Measurements from ENCODE around the gene TM4SF5.

Gene TM4SF5

GRCh38 chr17:4768298-4768697 is 3.4 kb upstream of the TM4SF5 start:
- no peaks in the 10 kb centered on the region for H3K36me3 Mint-ChIP-seq
- H3K27ac Mint-ChIP-seq: no peak overlapping the region
- H3K4me1 Mint-ChIP-seq: peaks cover 16% of the 10 kb centered on the region
- CTCF ChIA-PET: interaction anchor here (0.5 to 0.6 kb wide), 2 partner anchors 56 to 695 kb away, joined by 3 read pairs; no protein-coding TSS in a partner anchor
- DNase-seq: no peak
- H3K27me3 Mint-ChIP-seq: peaks cover 39% of the 10 kb centered on the region
- H3K9me3 Mint-ChIP-seq: no peaks in the 10 kb centered on the region
- no peak overlapping the region for H3K4me3 Mint-ChIP-seq

GRCh38 chr17:4769628-4770027 is 2.1 kb upstream of the TM4SF5 start:
- CTCF ChIA-PET: no interaction called here
- H3K27ac Mint-ChIP-seq: no peak overlapping the region
- H3K4me3 Mint-ChIP-seq: no peak overlapping the region
- H3K27me3 Mint-ChIP-seq: peaks cover 45% of the 10 kb centered on the region
- DNase-seq: no peak
- H3K36me3 Mint-ChIP-seq: no peaks in the 10 kb centered on the region
- peaks cover 16% of the 10 kb centered on the region for H3K4me1 Mint-ChIP-seq
- H3K9me3 Mint-ChIP-seq: no peaks in the 10 kb centered on the region

GRCh38 chr17:4772235-4772613 is 538 bp downstream of the TM4SF5 start:
- peaks cover 45% of the 10 kb centered on the region for H3K27me3 Mint-ChIP-seq
- H3K9me3 Mint-ChIP-seq: no peaks in the 10 kb centered on the region
- no peak for DNase-seq
- H3K4me1 Mint-ChIP-seq: peaks cover 16% of the 10 kb centered on the region
- CTCF ChIA-PET: no interaction called here
- no peaks in the 10 kb centered on the region for H3K36me3 Mint-ChIP-seq
- H3K4me3 Mint-ChIP-seq: no peak overlapping the region
- H3K27ac Mint-ChIP-seq: no peak overlapping the region

GRCh38 chr17:4777969-4778760 is 6.5 kb downstream of the TM4SF5 start:
- peaks cover 59% of the 10 kb centered on the region for H3K27me3 Mint-ChIP-seq
- no peak overlapping the region for H3K27ac Mint-ChIP-seq
- DNase-seq: no peak
- H3K36me3 Mint-ChIP-seq: no peaks in the 10 kb centered on the region
- H3K9me3 Mint-ChIP-seq: no peaks in the 10 kb centered on the region
- peaks cover 3% of the 10 kb centered on the region for H3K4me1 Mint-ChIP-seq
- H3K4me3 Mint-ChIP-seq: no peak overlapping the region
- CTCF ChIA-PET: interaction anchor here (2.2 kb wide), 1 partner anchor 12 kb away, joined by 7 read pairs; no protein-coding TSS in a partner anchor

- DNase-seq: no peak
- H3K4me3 Mint-ChIP-seq: no peak overlapping the region
- CTCF ChIA-PET: interaction anchor here (0.7 to 2.2 kb wide), 2 partner anchors 10 to 154 kb away, joined by 4 to 7 read pairs; no protein-coding TSS in a partner anchor
- peaks cover 74% of the 10 kb centered on the region for H3K27me3 Mint-ChIP-seq
- no peaks in the 10 kb centered on the region for H3K9me3 Mint-ChIP-seq
- H3K27ac Mint-ChIP-seq: no peak overlapping the region
- no peaks in the 10 kb centered on the region for H3K36me3 Mint-ChIP-seq
- H3K4me1 Mint-ChIP-seq: peaks cover 12% of the 10 kb centered on the region
Observed at GRCh38 chr17:4780325-4780955, 8.8 kb downstream of the TM4SF5 start.

- CTCF ChIA-PET: interaction anchor here (1.1 to 1.6 kb wide), 2 partner anchors 10 to 50 kb away, joined by 3 to 8 read pairs; no protein-coding TSS in a partner anchor
- Mint-ChIP-seq H3K9me3 (no peaks in the 10 kb centered on the region), H3K4me3 (no peak overlapping the region), H3K36me3 (no peaks in the 10 kb centered on the region), H3K27ac (no peak overlapping the region), H3K4me1 (peaks cover 30% of the 10 kb centered on the region), H3K27me3 (peaks cover 95% of the 10 kb centered on the region)
- peak; percentile 48 for DNase-seq
Observed at GRCh38 chr17:4782652-4783051, 11.0 kb downstream of the TM4SF5 start.

- H3K4me1 Mint-ChIP-seq: peaks cover 39% of the 10 kb centered on the region
- peak overlapping the region; percentile 28 for H3K27ac Mint-ChIP-seq
- CTCF ChIA-PET: interaction anchor here (1.0 to 3.6 kb wide), 3 partner anchors 50 to 118 kb away, joined by 3 to 14 read pairs (median 5); partner anchors contain the start of gene ARRB2
- peaks cover 88% of the 10 kb centered on the region for H3K27me3 Mint-ChIP-seq
- H3K4me3 Mint-ChIP-seq: no peak overlapping the region
- no peaks in the 10 kb centered on the region for H3K36me3 Mint-ChIP-seq
- no peaks in the 10 kb centered on the region for H3K9me3 Mint-ChIP-seq
- no peak for DNase-seq
Observed at GRCh38 chr17:4785311-4786105, 13.8 kb downstream of the TM4SF5 start.

GRCh38 chr17:4786106-4786511 is 14.4 kb downstream of the TM4SF5 start, which contains the start of gene VMO1:
Gene VMO1 (minus strand): TSS chr17:4786364. CDS start chr17:4786352, 12 bp downstream.
- Mint-ChIP-seq H3K4me3 (no peak within 1 kb of the TSS), H3K27ac (peak within 1 kb of the TSS; percentile 28), H3K27me3 (peaks cover 82% of the 10 kb centered on the region), H3K9me3 (no peaks in the 10 kb centered on the region), H3K4me1 (peaks cover 44% of the 10 kb centered on the region), H3K36me3 (no peaks in the 10 kb centered on the region)
- CTCF ChIA-PET: interaction anchor here (1.3 to 3.6 kb wide), 3 partner anchors 50 to 95 kb away, joined by 5 to 14 read pairs (median 8); partner anchors contain the start of gene ARRB2
- no peak for DNase-seq

- CTCF ChIA-PET: interaction anchor here (1.3 to 3.6 kb wide), 3 partner anchors 51 to 95 kb away, joined by 5 to 14 read pairs (median 8); partner anchors contain the start of gene ARRB2
- peaks cover 46% of the 10 kb centered on the region for H3K4me1 Mint-ChIP-seq
- H3K27ac Mint-ChIP-seq: no peak overlapping the region
- peaks cover 80% of the 10 kb centered on the region for H3K27me3 Mint-ChIP-seq
- no peak for DNase-seq
- no peaks in the 10 kb centered on the region for H3K36me3 Mint-ChIP-seq
- no peak overlapping the region for H3K4me3 Mint-ChIP-seq
- H3K9me3 Mint-ChIP-seq: no peaks in the 10 kb centered on the region
Observed at GRCh38 chr17:4786516-4786915, 14.8 kb downstream of the TM4SF5 start.

- DNase-seq: no peak
- Mint-ChIP-seq H3K36me3 (no peaks in the 10 kb centered on the region), H3K9me3 (no peaks in the 10 kb centered on the region), H3K4me3 (peak overlapping the region; percentile 35), H3K4me1 (peaks cover 43% of the 10 kb centered on the region), H3K27ac (no peak overlapping the region), H3K27me3 (peaks cover 78% of the 10 kb centered on the region)
- CTCF ChIA-PET: interaction anchor here (0.7 to 3.9 kb wide), 5 partner anchors 52 to 115 kb away, joined by 3 to 28 read pairs (median 8); partner anchors contain the start of genes ARRB2 and CHRNE
Observed at GRCh38 chr17:4788159-4788806, 16.6 kb downstream of the TM4SF5 start.

GRCh38 chr17:4788807-4789700 is 17.4 kb downstream of the TM4SF5 start, which contains the start of gene GLTPD2:
Gene GLTPD2 (plus strand): TSS chr17:4788964. CDS start chr17:4789012, 48 bp downstream.
- H3K36me3 Mint-ChIP-seq: no peaks in the 10 kb centered on the region
- H3K27me3 Mint-ChIP-seq: peaks cover 72% of the 10 kb centered on the region
- no peaks in the 10 kb centered on the region for H3K9me3 Mint-ChIP-seq
- H3K27ac Mint-ChIP-seq: peak within 1 kb of the TSS; percentile 56
- DNase-seq: no peak
- H3K4me3 Mint-ChIP-seq: peak within 1 kb of the TSS; percentile 66
- CTCF ChIA-PET: interaction anchor here (0.6 to 3.9 kb wide), 18 partner anchors 9 to 222 kb away, joined by 3 to 28 read pairs (median 7); partner anchors contain the start of genes ARRB2, C17orf107, CHRNE and MED11
- H3K4me1 Mint-ChIP-seq: peaks cover 43% of the 10 kb centered on the region

- Mint-ChIP-seq H3K36me3 (no peaks in the 10 kb centered on the region), H3K4me3 (peak overlapping the region; percentile 66), H3K4me1 (peaks cover 40% of the 10 kb centered on the region), H3K9me3 (no peaks in the 10 kb centered on the region), H3K27me3 (peaks cover 66% of the 10 kb centered on the region), H3K27ac (peak overlapping the region; percentile 56)
- DNase-seq: no peak
- CTCF ChIA-PET: interaction anchor here (0.6 to 3.9 kb wide), 21 partner anchors 9 to 223 kb away, joined by 3 to 28 read pairs (median 5); partner anchors contain the start of genes ARRB2, C17orf107, CHRNE and MED11
Observed at GRCh38 chr17:4789701-4789950, 17.9 kb downstream of the TM4SF5 start.
